Activated naive CD4-positive, alpha-beta T cell treated with anti-CD3 and anti-CD28 coated beads, Interleukin-2, amount 50 U/mL, for 24 hours (primary cell): ENCODE results near the gene APLP2.
A peak's percentile ranks its signal among the peaks of the same experiment; 100 is the strongest.

ENCODE experiments used
- H3K27ac Mint-ChIP-seq: one replicate; pipeline ENCODE4 v1.8.0; 2021; ENCODE audit warnings: mild to moderate bottlenecking, mixed read lengths
- H3K27me3 Mint-ChIP-seq: one replicate; pipeline ENCODE4 v1.8.0; 2021; ENCODE audit warnings: mixed read lengths
- H3K36me3 Mint-ChIP-seq: one replicate; pipeline ENCODE4 v1.8.0; 2021; ENCODE audit warnings: mixed read lengths
- H3K4me1 Mint-ChIP-seq: one replicate; pipeline ENCODE4 v1.8.0; 2021; ENCODE audit warnings: mixed read lengths
- H3K4me3 Mint-ChIP-seq: one replicate; pipeline ENCODE4 v1.8.0; 2021; ENCODE audit warnings: mild to moderate bottlenecking, mixed read lengths
- H3K9me3 Mint-ChIP-seq: one replicate; pipeline ENCODE4 v1.8.0; 2021; ENCODE audit warnings: mixed read lengths

Gene APLP2

DNA sequence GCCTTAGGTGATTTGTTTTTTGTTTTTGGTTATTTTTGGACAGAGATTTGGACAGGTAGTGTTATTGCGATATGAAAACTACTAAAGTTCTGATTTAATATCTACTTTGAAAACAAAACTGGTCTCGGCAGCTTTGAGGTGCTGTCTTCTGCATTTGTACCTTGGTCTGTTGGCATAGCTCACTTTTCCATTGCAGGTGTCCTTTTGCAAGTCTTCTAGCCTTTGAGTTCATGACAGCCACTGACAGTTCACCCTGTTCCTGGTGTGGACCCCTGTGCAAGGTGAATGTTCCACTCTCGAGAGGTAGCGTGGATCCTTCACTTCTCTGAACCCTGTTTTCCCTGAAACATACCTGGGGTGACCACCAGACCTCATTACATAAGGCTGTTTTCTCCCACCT is 45.0 kb downstream of the APLP2 start:
- H3K27me3 Mint-ChIP-seq, result no peaks in the 10 kb centered on the region
- no peak overlapping the region for H3K4me3 Mint-ChIP-seq
- no peak overlapping the region for H3K27ac Mint-ChIP-seq
- peaks cover 21% of the 10 kb centered on the region for H3K4me1 Mint-ChIP-seq
- peaks cover 29% of the 10 kb centered on the region for H3K36me3 Mint-ChIP-seq
- H3K9me3 Mint-ChIP-seq, result no peaks in the 10 kb centered on the region

DNA sequence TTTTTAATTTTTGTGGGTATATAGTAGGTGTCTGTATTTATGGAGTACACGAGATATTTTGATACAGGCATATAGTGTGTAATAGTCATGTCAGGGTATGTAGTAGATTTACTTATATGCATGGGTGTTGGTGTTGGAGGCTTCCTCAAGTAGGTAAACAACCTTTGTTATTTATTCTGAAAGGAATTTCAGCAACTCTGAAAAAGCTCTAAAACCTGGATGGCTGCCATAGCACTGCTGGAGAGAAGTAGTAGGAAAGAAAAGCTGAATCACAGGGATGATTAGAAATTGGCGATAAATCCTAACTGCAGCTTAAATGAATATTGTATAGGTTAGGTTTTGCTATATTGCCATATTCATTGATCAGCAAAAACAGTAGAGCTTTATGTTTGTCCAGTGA is 45.5 kb downstream of the APLP2 start:
- Mint-ChIP-seq H3K4me1 (peaks cover 24% of the 10 kb centered on the region), H3K4me3 (no peak overlapping the region), H3K9me3 (no peaks in the 10 kb centered on the region), H3K36me3 (peaks cover 27% of the 10 kb centered on the region), H3K27ac (no peak overlapping the region), H3K27me3 (no peaks in the 10 kb centered on the region)

DNA sequence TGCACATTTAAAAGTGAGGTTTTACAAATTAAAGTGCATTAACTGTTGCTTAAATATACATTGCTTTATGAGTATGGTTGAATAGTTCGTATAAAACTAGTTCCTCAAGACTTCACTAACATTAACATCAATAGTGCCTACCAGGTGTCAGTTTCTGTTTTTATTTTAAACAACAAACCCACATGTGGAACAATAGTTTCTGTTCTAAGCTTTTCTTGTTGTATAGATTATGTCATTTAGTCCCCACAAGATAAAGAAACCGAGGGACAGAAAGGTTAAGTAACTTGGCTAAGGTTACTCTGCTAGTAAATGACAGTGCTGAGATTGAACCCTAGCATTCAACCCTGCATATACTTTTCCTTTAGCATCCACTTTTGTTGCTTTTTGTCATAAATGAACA is 48.5 kb downstream of the APLP2 start:
- no peaks in the 10 kb centered on the region for H3K27me3 Mint-ChIP-seq
- H3K9me3 Mint-ChIP-seq, result no peaks in the 10 kb centered on the region
- no peak overlapping the region for H3K4me3 Mint-ChIP-seq
- H3K27ac Mint-ChIP-seq, result no peak overlapping the region
- peaks cover 44% of the 10 kb centered on the region for H3K4me1 Mint-ChIP-seq
- peaks cover 21% of the 10 kb centered on the region for H3K36me3 Mint-ChIP-seq

DNA sequence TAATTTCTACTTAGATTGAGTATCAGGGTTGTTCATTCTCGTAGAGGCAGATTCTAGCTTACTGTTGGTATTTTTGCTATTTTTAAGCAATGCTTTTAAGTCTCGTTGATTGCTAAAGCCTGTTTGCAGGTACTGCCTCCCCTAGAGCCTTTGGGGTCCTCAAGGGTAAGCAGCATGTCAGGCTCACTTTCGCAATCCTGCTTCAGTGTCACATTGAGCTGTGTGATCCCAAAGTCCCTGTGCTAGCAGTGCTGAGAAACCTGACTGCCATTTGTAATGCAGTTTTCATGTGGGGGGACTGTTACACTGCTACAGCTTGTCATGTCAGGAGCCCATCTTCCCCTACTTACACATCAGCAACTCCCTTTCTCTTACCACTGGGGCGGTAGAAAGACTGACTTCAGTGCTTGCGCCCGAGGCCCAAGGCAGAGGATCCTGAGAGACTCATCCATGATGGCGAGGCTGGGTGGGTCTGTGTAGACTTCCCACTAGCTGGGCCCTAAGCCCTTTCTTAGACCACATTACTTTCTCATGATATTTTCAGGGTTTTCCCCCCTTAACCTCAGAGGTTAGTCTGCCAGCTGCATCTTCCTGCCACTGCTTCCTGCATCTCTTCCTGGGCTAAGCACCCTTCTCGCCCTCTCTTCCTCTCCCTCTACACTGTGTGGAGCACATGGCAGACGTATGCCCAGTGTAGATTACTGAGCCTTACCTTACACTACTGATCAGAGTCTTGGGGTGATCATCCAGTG is 49.1 kb downstream of the APLP2 start:
- H3K4me3 Mint-ChIP-seq, result peak overlapping the region; percentile 34
- H3K27me3 Mint-ChIP-seq, result no peaks in the 10 kb centered on the region
- H3K4me1 Mint-ChIP-seq, result peaks cover 44% of the 10 kb centered on the region
- H3K9me3 Mint-ChIP-seq, result no peaks in the 10 kb centered on the region
- H3K27ac Mint-ChIP-seq, result no peak overlapping the region
- peaks cover 19% of the 10 kb centered on the region for H3K36me3 Mint-ChIP-seq

DNA sequence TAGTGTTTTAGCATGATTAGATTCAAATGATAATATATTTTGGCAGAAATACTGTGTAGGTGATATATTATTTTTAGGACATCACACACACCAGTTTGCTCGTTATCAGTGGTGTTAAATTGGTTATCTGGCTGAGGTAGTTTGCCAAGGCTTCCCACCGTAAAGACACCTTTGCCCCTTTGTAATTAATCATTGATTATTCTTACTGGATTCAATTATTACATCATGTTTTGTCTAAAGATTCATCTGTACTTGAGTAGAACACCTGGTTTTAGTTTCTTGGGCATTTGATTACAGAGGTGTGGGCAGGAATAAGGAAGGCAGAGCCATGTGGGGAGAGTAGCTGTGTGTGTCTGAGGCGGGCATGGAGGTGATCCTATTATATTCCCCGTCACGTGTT is 50.4 kb downstream of the APLP2 start:
- Mint-ChIP-seq H3K9me3 (no peaks in the 10 kb centered on the region), H3K27ac (no peak overlapping the region), H3K27me3 (no peaks in the 10 kb centered on the region), H3K36me3 (peaks cover 14% of the 10 kb centered on the region), H3K4me3 (no peak overlapping the region), H3K4me1 (peaks cover 44% of the 10 kb centered on the region)

DNA sequence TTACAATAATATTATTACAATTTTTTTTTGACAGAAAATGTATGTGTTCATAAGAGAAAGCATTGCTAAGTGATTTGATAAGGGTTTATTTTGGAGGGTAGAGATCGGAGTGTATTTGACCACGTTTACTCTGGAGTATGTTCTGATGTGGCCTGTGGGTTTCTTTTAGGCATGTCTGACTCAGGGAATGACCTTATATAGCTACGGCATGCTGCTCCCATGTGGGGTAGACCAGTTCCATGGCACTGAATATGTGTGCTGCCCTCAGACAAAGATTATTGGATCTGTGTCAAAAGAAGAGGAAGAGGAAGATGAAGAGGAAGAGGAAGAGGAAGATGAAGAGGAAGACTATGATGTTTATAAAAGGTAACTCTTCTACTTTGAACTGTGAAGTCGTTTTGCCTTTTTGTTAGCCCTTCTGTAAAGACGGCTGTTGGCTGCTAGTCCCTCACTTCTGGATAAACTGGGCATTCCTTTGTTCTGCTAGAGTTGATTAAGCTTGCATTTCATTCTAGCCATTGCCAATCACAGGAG is 51.8 kb downstream of the APLP2 start:
- Mint-ChIP-seq H3K4me1 (peaks cover 44% of the 10 kb centered on the region), H3K36me3 (peaks cover 13% of the 10 kb centered on the region), H3K9me3 (no peaks in the 10 kb centered on the region), H3K27me3 (no peaks in the 10 kb centered on the region), H3K27ac (no peak overlapping the region), H3K4me3 (peak overlapping the region; percentile 0)

DNA sequence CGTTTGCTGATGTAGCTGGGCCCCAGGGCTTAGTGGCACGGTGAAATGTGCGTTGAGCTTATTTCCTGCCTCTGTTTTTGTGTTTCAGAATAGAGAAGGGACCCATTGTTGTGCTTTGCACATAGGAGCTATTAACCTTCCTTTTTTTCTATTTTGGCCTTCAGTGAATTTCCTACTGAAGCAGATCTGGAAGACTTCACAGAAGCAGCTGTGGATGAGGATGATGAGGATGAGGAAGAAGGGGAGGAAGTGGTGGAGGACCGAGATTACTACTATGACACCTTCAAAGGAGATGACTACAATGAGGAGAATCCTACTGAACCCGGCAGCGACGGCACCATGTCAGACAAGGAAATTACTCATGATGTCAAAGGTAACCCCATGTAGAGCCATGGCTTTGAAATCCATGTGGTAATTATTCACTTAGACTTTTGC is 52.5 kb downstream of the APLP2 start:
- H3K27me3 Mint-ChIP-seq, result no peaks in the 10 kb centered on the region
- peaks cover 44% of the 10 kb centered on the region for H3K4me1 Mint-ChIP-seq
- no peaks in the 10 kb centered on the region for H3K9me3 Mint-ChIP-seq
- H3K27ac Mint-ChIP-seq, result no peak overlapping the region
- H3K4me3 Mint-ChIP-seq, result peak overlapping the region; percentile 53
- peaks cover 13% of the 10 kb centered on the region for H3K36me3 Mint-ChIP-seq

DNA sequence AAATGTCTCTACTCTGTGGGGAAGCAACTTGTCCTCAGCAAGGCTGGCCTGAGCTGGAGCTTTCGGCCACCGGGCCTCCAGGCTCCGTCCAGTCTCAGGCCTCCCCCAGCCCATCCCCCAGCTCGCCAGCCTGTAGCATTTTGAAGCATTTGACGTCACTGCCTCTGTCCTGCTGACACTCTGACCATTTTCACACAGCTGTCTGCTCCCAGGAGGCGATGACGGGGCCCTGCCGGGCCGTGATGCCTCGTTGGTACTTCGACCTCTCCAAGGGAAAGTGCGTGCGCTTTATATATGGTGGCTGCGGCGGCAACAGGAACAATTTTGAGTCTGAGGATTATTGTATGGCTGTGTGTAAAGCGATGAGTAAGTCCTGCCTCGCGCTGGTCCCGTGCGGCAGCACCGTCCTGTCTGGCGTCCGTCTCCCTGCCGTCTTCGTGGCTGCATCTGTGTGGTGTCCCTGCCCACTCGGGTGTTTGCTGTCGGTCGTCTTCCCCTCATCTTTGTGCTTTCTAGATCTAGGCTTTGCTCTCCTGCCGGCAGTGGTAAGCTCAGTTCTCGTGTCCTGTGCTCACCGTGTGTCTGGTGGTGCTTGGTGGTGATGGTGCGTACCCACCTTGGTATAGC is 53.8 kb downstream of the APLP2 start:
- no peaks in the 10 kb centered on the region for H3K9me3 Mint-ChIP-seq
- peaks cover 13% of the 10 kb centered on the region for H3K36me3 Mint-ChIP-seq
- H3K4me3 Mint-ChIP-seq, result no peak overlapping the region
- H3K27ac Mint-ChIP-seq, result no peak overlapping the region
- no peaks in the 10 kb centered on the region for H3K27me3 Mint-ChIP-seq
- peaks cover 39% of the 10 kb centered on the region for H3K4me1 Mint-ChIP-seq

DNA sequence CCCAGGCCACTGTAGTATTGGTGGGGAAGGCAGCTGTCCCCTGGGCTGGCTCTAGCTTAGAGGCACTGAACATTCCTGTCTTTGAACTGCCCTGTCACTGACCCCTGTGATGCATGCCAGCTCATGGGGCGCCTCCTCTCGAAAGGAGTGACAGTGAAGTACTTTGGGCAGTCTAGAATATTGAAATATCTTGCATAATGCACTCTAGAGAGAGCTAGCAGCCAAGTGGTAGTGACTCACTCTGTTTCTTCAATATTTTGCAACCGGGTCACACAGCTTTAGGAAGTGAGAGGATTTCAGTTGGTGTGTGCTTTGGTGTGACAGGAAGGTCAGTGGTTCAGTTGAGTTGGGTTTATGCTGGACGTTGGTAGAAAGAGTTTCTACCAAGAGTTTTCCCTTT is 54.4 kb downstream of the APLP2 start:
- H3K4me3 Mint-ChIP-seq, result no peak overlapping the region
- H3K36me3 Mint-ChIP-seq, result peaks cover 14% of the 10 kb centered on the region
- H3K27me3 Mint-ChIP-seq, result no peaks in the 10 kb centered on the region

DNA sequence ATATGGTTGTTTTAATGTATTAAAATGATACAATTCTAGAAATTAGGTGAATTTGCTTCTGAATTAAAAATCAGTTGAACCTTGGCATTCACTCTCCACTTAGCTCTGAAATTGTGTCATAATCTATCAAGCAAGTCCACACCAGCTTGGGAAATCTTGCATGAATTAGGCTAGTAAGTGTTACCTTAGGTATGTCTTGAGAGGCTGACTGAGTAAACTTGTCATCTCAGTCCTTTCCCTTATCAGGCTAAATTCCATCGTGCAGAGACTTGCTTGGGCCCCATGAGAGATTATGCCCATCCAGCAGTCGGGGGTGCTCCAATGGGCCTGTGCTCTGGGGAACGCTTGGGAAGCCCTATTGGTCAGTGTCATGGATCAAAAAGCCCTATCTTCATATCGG is 55.9 kb downstream of the APLP2 start:
- no peak overlapping the region for H3K4me3 Mint-ChIP-seq
- no peak overlapping the region for H3K27ac Mint-ChIP-seq
- no peaks in the 10 kb centered on the region for H3K27me3 Mint-ChIP-seq
- peaks cover 19% of the 10 kb centered on the region for H3K4me1 Mint-ChIP-seq
- peaks cover 14% of the 10 kb centered on the region for H3K36me3 Mint-ChIP-seq
- no peaks in the 10 kb centered on the region for H3K9me3 Mint-ChIP-seq

More for the DNA sequence above, 54.4 kb downstream of the APLP2 start:
- Mint-ChIP-seq H3K4me1 (peaks cover 33% of the 10 kb centered on the region), H3K9me3 (no peaks in the 10 kb centered on the region), H3K27ac (no peak overlapping the region)

DNA sequence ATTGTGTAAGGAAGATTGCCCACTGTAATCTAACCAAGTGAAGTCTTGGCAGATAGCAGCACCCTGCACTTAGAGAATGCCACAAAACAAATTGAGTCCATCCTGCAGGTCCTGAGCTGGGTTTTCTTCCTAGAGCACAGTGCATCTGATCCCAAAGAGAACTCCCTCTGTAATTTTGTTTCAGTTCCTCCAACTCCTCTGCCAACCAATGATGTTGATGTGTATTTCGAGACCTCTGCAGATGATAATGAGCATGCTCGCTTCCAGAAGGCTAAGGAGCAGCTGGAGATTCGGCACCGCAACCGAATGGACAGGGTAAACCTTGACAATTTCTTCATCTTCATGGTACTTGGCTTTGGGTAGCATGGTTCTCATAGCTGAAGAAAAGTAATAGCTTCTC is 56.8 kb downstream of the APLP2 start:
- Mint-ChIP-seq H3K4me3 (no peak overlapping the region), H3K9me3 (no peaks in the 10 kb centered on the region), H3K27me3 (no peaks in the 10 kb centered on the region), H3K36me3 (peaks cover 14% of the 10 kb centered on the region), H3K4me1 (peaks cover 11% of the 10 kb centered on the region), H3K27ac (no peak overlapping the region)

DNA sequence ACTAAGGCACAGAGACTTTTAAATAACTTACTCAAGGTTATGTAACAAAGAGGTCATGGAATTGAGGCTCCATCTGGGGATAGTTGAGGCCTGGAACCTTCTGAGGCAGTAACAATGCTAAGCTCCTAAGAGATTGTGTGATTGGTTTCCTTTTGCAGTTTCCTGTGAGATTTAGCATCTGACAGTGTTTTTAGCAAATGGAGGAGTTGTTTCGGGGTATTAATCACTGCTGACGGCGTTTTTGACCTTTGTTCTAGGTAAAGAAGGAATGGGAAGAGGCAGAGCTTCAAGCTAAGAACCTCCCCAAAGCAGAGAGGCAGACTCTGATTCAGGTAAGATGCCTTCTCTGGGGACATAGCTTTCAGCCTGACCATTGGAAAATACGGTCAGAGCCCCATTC is 57.8 kb downstream of the APLP2 start:
- Mint-ChIP-seq H3K27me3 (no peaks in the 10 kb centered on the region), H3K4me3 (no peak overlapping the region), H3K36me3 (peaks cover 9% of the 10 kb centered on the region), H3K27ac (no peak overlapping the region), H3K4me1 (peaks cover under 1% of the 10 kb centered on the region), H3K9me3 (no peaks in the 10 kb centered on the region)

DNA sequence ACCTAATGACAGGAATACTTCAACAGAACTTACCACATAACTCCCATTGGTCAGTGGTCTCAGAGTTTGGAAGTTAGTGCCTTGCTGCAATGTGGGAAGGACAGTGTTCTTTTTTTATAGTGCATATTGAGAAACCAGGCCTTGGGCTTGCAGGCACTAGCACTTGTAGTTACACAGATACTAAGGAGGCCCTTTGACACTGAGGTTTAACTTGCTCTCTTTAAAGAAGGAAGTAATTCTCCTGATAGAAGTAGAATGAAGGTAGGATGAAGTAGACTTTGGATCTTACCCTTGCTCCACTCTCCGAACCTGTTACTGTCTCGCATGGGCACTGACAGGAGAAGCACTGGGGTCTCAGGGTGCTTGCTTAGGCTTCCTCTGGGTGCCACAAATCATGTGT is 58.9 kb downstream of the APLP2 start:
- Mint-ChIP-seq H3K9me3 (no peaks in the 10 kb centered on the region), H3K4me1 (no peaks in the 10 kb centered on the region), H3K27me3 (no peaks in the 10 kb centered on the region), H3K36me3 (peaks cover 8% of the 10 kb centered on the region), H3K4me3 (no peak overlapping the region), H3K27ac (no peak overlapping the region)

DNA sequence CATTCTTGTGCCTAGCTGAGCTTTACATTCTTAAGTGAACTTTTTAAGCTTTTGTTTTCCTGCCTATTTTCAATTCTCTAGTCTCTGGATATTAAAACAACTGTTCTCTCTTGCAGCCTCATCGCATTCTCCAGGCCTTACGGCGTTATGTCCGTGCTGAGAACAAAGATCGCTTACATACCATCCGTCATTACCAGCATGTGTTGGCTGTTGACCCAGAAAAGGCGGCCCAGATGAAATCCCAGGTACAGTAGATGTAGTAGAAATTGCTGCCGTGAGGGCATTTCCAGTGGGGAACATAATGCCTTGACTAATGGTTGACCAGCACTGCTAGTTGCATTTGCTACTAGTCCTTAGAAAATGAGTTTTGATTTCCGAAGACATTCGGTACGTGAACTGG is 60.2 kb downstream of the APLP2 start:
- H3K9me3 Mint-ChIP-seq, result no peaks in the 10 kb centered on the region
- H3K36me3 Mint-ChIP-seq, result peaks cover 16% of the 10 kb centered on the region
- H3K4me1 Mint-ChIP-seq, result no peaks in the 10 kb centered on the region
- no peak overlapping the region for H3K4me3 Mint-ChIP-seq
- no peak overlapping the region for H3K27ac Mint-ChIP-seq
- no peaks in the 10 kb centered on the region for H3K27me3 Mint-ChIP-seq

DNA sequence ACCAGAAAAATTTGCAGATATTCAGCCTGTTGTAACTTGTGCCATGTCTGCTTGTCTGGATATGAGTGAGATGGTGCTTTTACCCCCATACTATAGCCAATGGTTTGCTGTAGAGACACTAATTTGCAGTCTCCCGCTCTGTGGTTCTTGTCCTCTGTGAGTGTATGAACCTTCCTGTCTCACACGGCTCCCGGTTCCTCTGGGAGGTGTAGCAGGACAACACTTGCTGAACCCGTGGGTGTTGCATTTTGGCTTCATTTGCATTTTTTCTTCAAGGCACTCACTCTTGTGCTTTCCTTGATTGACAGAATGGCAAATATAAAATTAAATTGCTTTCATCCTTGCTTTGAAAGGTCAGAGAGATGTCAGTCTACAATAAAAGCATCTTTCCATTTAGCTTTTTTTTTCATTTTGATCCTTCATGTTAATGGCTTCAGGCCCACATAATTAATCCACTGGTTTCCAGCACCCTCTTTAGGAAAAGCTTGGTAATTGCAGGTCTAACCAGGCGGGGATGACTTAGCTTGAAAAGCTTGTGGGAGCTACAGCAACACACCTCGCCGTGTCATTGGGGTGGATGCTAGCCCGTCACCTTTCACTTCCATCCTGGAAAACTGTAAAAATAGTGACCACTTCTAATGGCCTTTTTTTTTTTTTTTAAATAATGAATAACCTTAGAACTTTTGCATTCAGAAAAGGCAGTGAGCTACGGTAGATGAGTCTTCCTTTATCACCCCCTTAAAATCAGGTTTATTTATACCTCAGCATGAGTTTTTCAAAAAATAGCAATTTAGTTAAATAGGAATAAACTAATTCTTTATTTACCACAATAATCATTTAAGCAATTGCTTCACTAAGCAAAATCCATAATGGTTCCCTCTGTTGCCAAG is 62.5 kb downstream of the APLP2 start:
- Mint-ChIP-seq H3K4me3 (no peak overlapping the region), H3K36me3 (peaks cover 18% of the 10 kb centered on the region), H3K4me1 (no peaks in the 10 kb centered on the region), H3K9me3 (no peaks in the 10 kb centered on the region), H3K27me3 (no peaks in the 10 kb centered on the region), H3K27ac (no peak overlapping the region)

DNA sequence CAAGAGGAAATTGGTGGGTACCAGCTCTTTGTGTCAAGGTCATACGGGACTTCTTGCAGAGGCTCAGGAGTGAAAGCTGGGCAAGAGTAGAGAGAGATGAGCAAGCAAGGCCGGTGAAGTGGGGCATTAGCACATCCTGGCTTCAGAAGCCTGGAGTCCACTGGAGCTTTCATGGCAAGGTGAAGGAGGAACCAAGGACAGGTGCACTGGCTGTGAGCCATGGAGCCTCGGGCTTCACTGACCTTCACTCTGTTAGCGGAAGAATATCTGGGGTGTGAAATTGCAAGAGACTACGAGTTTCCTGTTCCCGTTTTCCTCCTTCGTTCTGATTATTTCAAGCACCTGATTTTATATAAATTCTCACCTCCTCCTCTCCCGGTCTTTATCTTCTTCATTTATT is 64.0 kb downstream of the APLP2 start:
- Mint-ChIP-seq H3K4me1 (no peaks in the 10 kb centered on the region), H3K27ac (no peak overlapping the region), H3K4me3 (no peak overlapping the region), H3K27me3 (no peaks in the 10 kb centered on the region), H3K36me3 (peaks cover 22% of the 10 kb centered on the region), H3K9me3 (no peaks in the 10 kb centered on the region)
